Rectal smooth muscle tissue (tissue), 1 donor: ENCODE data around the gene TRIM34.
"Not testable (repeated sequence)": the region's sequence is repeated elsewhere in the genome, so short reads cannot be mapped to it uniquely, and the experiment has no call there.

ENCODE experiments used
- H3K27ac ChIP-seq: one replicate; pipeline ENCODE4 v1.7.0; 2013; ENCODE audit warnings: low read depth, low read length, inconsistent platforms
- H3K27me3 ChIP-seq: one replicate; pipeline ENCODE4 v1.7.0; 2013; ENCODE audit warnings: low read length; ENCODE audit not compliant: control insufficient read depth, insufficient read depth
- H3K36me3 ChIP-seq: one replicate; pipeline ENCODE4 v1.7.0; 2013; ENCODE audit warnings: low read length; ENCODE audit not compliant: control insufficient read depth, insufficient read depth
- H3K4me1 ChIP-seq: one replicate; pipeline ENCODE4 v1.7.0; 2013; ENCODE audit warnings: low read length; ENCODE audit not compliant: control insufficient read depth, insufficient read depth
- H3K4me3 ChIP-seq: one replicate; pipeline ENCODE4 v1.7.0; 2013; ENCODE audit warnings: low read length
- H3K9ac ChIP-seq: one replicate; pipeline ENCODE4 v1.7.0; 2013; ENCODE audit warnings: low read length

The TRIM34 gene

GRCh38 chr11:5691238-5691963 lies 66.6 kb downstream of the TRIM34 start:
- Histone ChIP-seq H3K4me3 (peak overlapping the region; percentile 59), H3K9ac (peak overlapping the region; percentile 13), H3K27ac (peak overlapping the region; percentile 84)
- not testable (repeated sequence) for H3K36me3 ChIP-seq, H3K27me3 ChIP-seq, H3K4me1 ChIP-seq

- Histone ChIP-seq H3K27ac (no peak overlapping the region), H3K4me1 (peaks cover 7% of the 10 kb centered on the region), H3K36me3 (peaks cover 5% of the 10 kb centered on the region), H3K9ac (no peak overlapping the region), H3K27me3 (no peaks in the 10 kb centered on the region), H3K4me3 (no peak overlapping the region)
These were observed 67.2 kb downstream of the TRIM34 start for GRCh38 chr11:5691964-5692361.
